D721Med (cell line): ENCODE results near the gene ARHGAP35.

ENCODE experiments used
- DNase-seq: peaks from one replicate; pipeline ENCODE4 v3.0.0; 2011; ENCODE audit warnings: low spot score; ENCODE audit not compliant: insufficient read length
- FAIRE-seq: peaks from 2 replicates; lab custom pipeline; 2011; peaks lifted over from hg19 to GRCh38; lab: Jason Lieb, UNC
- TF ChIP-seq, protein P1 (sequence below): IDR thresholded peaks from 2 replicates; pipeline ENCODE4 v1.5.1; 2012; ENCODE audit warnings: mild to moderate bottlenecking, control low read depth; ENCODE audit not compliant: insufficient read depth; ENCODE audit errors: missing control alignments

The ARHGAP35 gene

DNA sequence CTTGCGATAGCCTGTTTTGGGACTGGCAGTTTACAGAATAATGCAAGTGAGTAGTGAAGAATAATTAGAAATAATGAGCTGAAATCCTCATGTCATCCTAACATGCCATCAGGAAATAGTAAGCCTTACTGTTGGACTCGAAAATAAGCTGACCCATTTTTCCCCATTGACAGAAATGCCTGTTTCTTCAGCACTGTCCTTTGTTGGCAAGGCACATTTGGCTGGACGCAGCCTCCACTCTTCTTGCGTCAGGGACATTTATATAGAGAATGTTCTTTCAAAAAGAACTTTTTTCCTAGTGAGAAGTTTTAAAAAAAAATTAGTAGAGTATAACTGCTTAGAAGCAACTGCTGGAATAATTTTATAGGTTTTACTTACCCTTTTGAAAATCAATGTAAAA lies 47.1 kb downstream of the ARHGAP35 start:
- DNase-seq (no peak), FAIRE-seq (no peak)
- TF ChIP-seq, protein P1, sequence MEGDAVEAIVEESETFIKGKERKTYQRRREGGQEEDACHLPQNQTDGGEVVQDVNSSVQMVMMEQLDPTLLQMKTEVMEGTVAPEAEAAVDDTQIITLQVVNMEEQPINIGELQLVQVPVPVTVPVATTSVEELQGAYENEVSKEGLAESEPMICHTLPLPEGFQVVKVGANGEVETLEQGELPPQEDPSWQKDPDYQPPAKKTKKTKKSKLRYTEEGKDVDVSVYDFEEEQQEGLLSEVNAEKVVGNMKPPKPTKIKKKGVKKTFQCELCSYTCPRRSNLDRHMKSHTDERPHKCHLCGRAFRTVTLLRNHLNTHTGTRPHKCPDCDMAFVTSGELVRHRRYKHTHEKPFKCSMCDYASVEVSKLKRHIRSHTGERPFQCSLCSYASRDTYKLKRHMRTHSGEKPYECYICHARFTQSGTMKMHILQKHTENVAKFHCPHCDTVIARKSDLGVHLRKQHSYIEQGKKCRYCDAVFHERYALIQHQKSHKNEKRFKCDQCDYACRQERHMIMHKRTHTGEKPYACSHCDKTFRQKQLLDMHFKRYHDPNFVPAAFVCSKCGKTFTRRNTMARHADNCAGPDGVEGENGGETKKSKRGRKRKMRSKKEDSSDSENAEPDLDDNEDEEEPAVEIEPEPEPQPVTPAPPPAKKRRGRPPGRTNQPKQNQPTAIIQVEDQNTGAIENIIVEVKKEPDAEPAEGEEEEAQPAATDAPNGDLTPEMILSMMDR = no peak

DNA sequence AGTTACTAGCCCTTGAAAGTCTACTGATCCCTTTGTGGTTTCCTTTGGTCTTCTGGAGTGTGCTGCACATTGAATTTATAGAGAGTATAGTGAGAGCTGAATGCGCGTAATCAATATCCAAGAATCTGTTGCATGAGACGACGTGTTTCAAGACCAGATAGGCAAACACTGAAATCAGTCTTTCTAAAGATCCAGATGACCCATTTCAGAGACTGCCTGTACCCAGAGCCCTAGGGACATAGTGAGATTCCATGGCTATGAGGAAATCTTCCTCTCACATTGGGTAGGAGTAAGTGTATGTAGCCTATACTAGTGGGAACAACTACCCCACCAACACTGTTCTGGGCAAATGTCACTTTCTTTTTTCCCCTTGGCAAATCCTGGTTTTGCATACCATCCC lies 48.6 kb downstream of the ARHGAP35 start:
- DNase-seq = no peak

More for the DNA sequence above, 48.6 kb downstream of the ARHGAP35 start:
- FAIRE-seq = no peak
- TF ChIP-seq, protein P1 = no peak
